Psoas muscle (tissue), 8 donors: Measurements from ENCODE around the gene FBRSL1. TPM values are rescaled to one million over a fixed set of nuclear protein-coding genes. Genes with fewer than 3 reads are reported as not detected.
"Not testable (repeated sequence)": the region's sequence is repeated elsewhere in the genome, so short reads cannot be mapped to it uniquely, and the experiment has no call there.

Experiments used
- ATAC-seq, 4 donors: fragments of 200-7000 bp; cut with Tn5 transposase; one replicate each; pipeline ENCODE4 v1.9.1; 2020; ENCODE audit warnings: moderate library complexity in 3 of 4, mild to moderate bottlenecking in 2 of 4
- DNase-seq, 2 donors: peaks; one replicate each; pipeline ENCODE4 v3.0.0-alpha.2; 2020
- H3K27ac ChIP-seq: fragments of 200-600 bp; one replicate; pipeline ENCODE4 v1.8.0; 2022
- H3K27me3 ChIP-seq, 3 donors: fragments of 200-600 bp in 1 of 3; one replicate each; pipeline versions ENCODE4 v1.6.1 to v1.8.0; 2013 to 2022; ENCODE audit warnings: low read length in 2 of 3, mild to moderate bottlenecking in 2 of 3, moderate library complexity in 1 of 3; ENCODE audit not compliant: insufficient read depth in 3 of 3
- H3K36me3 ChIP-seq, 2 donors: fragments of 200-600 bp in 1 of 2; one replicate each; pipeline versions ENCODE4 v1.6.1 to v1.8.0; 2013 to 2022; ENCODE audit warnings: low read depth in 1 of 2, mild to moderate bottlenecking in 1 of 2, moderate library complexity in 1 of 2; ENCODE audit not compliant: insufficient read depth in 1 of 2
- H3K4me1 ChIP-seq: fragments of 200-600 bp; one replicate; pipeline ENCODE4 v1.8.0; 2022
- H3K4me3 ChIP-seq: fragments of 200-600 bp; one replicate; pipeline ENCODE4 v1.8.0; 2022; ENCODE audit warnings: mild to moderate bottlenecking
- H3K9me3 ChIP-seq: fragments of 200-600 bp; one replicate; pipeline ENCODE4 v1.8.0; 2022
- CTCF ChIP-seq: fragments of 200-600 bp; IDR thresholded peaks from one replicate; pipeline ENCODE4 v1.8.0; 2022; ENCODE audit warnings: antibody characterized with exemption
- WGBS, 3 donors: extraction: QIAGEN DNeasy Blood & Tissue Kit; methylation state at CpG; one replicate each; pipeline versions ENCODE4 v1.1.6 to v1.1.7; 2013; 5-methylcytosine and 5-hydroxymethylcytosine counted together
- intact Hi-C, 2 donors: fragments of 100-400 bp; cut with DNase I; formaldehyde crosslinking; loops; one replicate each; pipeline versions ENCODE4 v1.11.0 to v1.14.2; 2022
- polyA plus RNA-seq, 3 donors: library from polyadenylated mRNA; stranded (reverse); fragments of 200-250 nt; gene quantifications; one replicate each; pipeline ENCODE4 v1.2.3, GENCODE V29; 2013
- total RNA-seq, 4 donors: library from RNA; stranded (reverse); fragmentation: NEBNext Ultra II Directional in 2 of 4; extraction: Animal tissue kit (Norgen Biotek cat#: 25700) in 2 of 4; gene quantifications; one replicate each; pipeline versions ENCODE4 v1.2.1 to v1.2.4, GENCODE V29; 2021 to 2023
- donor health status: healthy with polysubstance abuse.
- donor health status: DM: no; HTN: no; CAD: no; lungs with moderate emphysema.
- donor health status: Bipolar disorder and iron deficiency.
- donor health status: healthy.
- donor health status: DM: yes; HTN: yes; CAD: no.
- donor health status: DM: no; HTN: no; CAD: no.
- donor health status: DM: no; HTN: no; CAD: no.
- donor health status: DM: yes; HTN: yes; CAD: no.

The FBRSL1 gene
- total and polyA plus RNA-seq, 7 donors: 23.0 to 54.5 (median 40.1) TPM

GRCh38 chr12:132460571-132460970, 29.4 kb upstream of the FBRSL1 start:
- H3K27ac ChIP-seq: no peak overlapping the region
- no peak for ATAC-seq
- 72 to 75% (median 74%) methylated on average over 13 of the region's 13 CpGs for WGBS, 3 donors
- H3K4me3 ChIP-seq: no peak overlapping the region
- intact Hi-C loops: no loop called here
- H3K4me1 ChIP-seq: no peaks in the 10 kb centered on the region
- H3K36me3 ChIP-seq: no peaks in the 10 kb centered on the region
- TF ChIP-seq CTCF: peak; percentile 5
- H3K9me3 ChIP-seq: no peaks in the 10 kb centered on the region
- peaks cover 0 to 26% (median 3%) of the 10 kb centered on the region in 3 donors for H3K27me3 ChIP-seq
- DNase-seq: no peak

- no peak overlapping the region for H3K4me3 ChIP-seq
- no peaks in the 10 kb centered on the region for H3K9me3 ChIP-seq
- no peak for DNase-seq
- no peak for TF ChIP-seq CTCF
- no peaks in the 10 kb centered on the region for H3K36me3 ChIP-seq
- 81 to 87% (median 85%) methylated on average over 10 of the region's 10 CpGs for WGBS, 3 donors
- no peak overlapping the region for H3K27ac ChIP-seq
- no peaks in the 10 kb centered on the region for H3K4me1 ChIP-seq
- no peak for ATAC-seq
- peaks cover 0 to 31% (median 4%) of the 10 kb centered on the region in 3 donors for H3K27me3 ChIP-seq
- intact Hi-C loops: no loop called here
These were observed 28.4 kb upstream of the FBRSL1 start for GRCh38 chr12:132461526-132461925.

GRCh38 chr12:132462788-132463187, 27.2 kb upstream of the FBRSL1 start:
- no peak for TF ChIP-seq CTCF
- no peaks in the 10 kb centered on the region for H3K9me3 ChIP-seq
- intact Hi-C loops: no loop called here
- H3K27ac ChIP-seq: no peak overlapping the region
- no peaks in the 10 kb centered on the region for H3K36me3 ChIP-seq
- no peak for ATAC-seq
- H3K4me3 ChIP-seq: no peak overlapping the region
- DNase-seq: no peak
- 74 to 87% (median 82%) methylated on average over 5 of the region's 5 CpGs for WGBS, 3 donors
- H3K27me3 ChIP-seq: peaks cover 0 to 37% (median 8%) of the 10 kb centered on the region in 3 donors
- H3K4me1 ChIP-seq: no peaks in the 10 kb centered on the region

- intact Hi-C loops, H3K9me3 ChIP-seq, ATAC-seq, H3K27ac ChIP-seq, H3K4me3 ChIP-seq, H3K36me3 ChIP-seq, H3K4me1 ChIP-seq, DNase-seq: not testable (repeated sequence)
- H3K27me3 ChIP-seq: peaks cover 0 to 41% (median 8%) of the 10 kb centered on the region in 3 donors
These were observed 26.5 kb upstream of the FBRSL1 start for GRCh38 chr12:132463284-132463924.

GRCh38 chr12:132464304-132464703, 25.6 kb upstream of the FBRSL1 start:
- DNase-seq, H3K4me3 ChIP-seq, H3K36me3 ChIP-seq, intact Hi-C loops, H3K9me3 ChIP-seq, H3K4me1 ChIP-seq, ATAC-seq, H3K27ac ChIP-seq: not testable (repeated sequence)
- peaks cover 0 to 38% (median 11%) of the 10 kb centered on the region in 3 donors for H3K27me3 ChIP-seq
- 78 to 86% (median 85%) methylated on average over 5 of the region's 5 CpGs for WGBS, 3 donors

GRCh38 chr12:132464820-132465219, 25.1 kb upstream of the FBRSL1 start:
- Histone ChIP-seq H3K4me3 (no peak overlapping the region), H3K9me3 (no peaks in the 10 kb centered on the region), H3K27me3 (peaks cover 0 to 37% (median 12%) of the 10 kb centered on the region in 3 donors), H3K27ac (no peak overlapping the region), H3K36me3 (no peaks in the 10 kb centered on the region), H3K4me1 (no peaks in the 10 kb centered on the region)
- no peak for TF ChIP-seq CTCF
- DNase-seq (no peak), ATAC-seq (no peak)
- intact Hi-C loops: no loop called here
- WGBS, 3 donors: 85 to 92% (median 88%) methylated on average over 10 of the region's 10 CpGs
